ENCODE measurements around the gene DAGLB.

DNA sequence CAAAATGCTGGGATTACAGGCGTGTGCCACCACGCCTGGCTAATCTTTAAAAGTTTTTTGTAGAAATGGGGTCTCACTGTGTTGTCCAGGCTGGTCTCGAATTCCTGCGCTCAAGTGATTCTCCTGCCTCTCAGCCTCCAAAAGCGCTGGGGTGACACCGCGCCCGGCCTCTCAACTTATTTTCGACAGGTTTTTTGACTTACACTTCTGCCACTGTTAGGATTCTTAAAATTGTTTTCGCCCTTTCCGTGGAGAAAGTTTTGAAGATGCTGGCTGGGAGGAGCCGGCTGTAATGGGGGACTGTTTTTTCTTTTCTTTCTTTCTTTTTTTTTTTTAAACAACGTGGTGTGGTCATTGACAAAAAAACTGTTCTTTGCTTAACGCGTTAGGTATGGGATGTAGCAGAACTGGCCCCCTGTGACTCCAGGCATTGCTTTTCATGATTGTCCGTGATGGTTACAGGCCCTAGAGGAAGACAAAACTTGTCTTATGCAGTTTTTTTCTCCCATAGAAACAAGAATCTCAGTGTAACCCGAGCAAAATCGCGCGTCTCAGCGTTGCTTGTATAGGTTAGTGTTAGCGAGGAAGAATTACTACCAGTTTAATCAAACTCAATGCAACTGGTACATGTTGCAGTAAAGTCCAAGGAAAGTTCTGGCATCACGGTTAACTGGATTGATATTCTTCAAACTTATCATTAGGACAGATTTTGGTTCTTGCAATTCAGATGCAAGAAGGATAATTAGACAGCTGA is 72.2 kb downstream of the DAGLB start:
- no peak for TF ChIP-seq EZH2phosphoT487 (IDR thresholded peaks at IDR 0.05; ENCODE audit: insufficient read depth, low read depth)
- TF ChIP-seq EZH2 (IDR thresholded peaks at IDR 0.05; ENCODE audit: insufficient read depth, poor library complexity, severe bottlenecking): no peak

Data from GM23248 (cell line).